GM18519 (cell line): ENCODE results near the gene RARS1.

ENCODE experiments used
- ATAC-seq: cut with Tn5 transposase; IDR thresholded peaks from one replicate; pipeline ENCODE4 v1.9.1; 2021; ENCODE audit warnings: mild to moderate bottlenecking, moderate library complexity; ENCODE audit not compliant: unreplicated experiment, low FRiP score

The RARS1 gene

DNA sequence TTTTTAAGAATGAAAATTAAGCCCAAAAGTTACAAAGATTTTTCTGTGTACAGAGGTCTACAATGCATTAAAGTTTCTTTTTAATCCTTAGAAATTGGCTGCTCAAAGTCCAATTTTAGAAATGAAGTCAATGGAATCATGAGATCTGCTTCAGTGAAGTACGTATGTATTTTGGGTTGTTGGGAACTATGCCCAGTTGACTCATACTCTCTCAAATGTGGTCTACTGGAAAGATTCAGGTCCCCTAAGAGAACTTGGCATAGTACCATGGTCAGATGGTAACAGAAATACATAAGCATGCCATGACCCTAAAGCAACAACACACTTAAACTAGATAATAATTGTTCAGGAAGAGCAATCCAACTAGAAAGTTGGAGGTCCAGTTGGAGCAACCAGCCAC lies 65.9 kb downstream of the RARS1 start:
- ATAC-seq: no peak

DNA sequence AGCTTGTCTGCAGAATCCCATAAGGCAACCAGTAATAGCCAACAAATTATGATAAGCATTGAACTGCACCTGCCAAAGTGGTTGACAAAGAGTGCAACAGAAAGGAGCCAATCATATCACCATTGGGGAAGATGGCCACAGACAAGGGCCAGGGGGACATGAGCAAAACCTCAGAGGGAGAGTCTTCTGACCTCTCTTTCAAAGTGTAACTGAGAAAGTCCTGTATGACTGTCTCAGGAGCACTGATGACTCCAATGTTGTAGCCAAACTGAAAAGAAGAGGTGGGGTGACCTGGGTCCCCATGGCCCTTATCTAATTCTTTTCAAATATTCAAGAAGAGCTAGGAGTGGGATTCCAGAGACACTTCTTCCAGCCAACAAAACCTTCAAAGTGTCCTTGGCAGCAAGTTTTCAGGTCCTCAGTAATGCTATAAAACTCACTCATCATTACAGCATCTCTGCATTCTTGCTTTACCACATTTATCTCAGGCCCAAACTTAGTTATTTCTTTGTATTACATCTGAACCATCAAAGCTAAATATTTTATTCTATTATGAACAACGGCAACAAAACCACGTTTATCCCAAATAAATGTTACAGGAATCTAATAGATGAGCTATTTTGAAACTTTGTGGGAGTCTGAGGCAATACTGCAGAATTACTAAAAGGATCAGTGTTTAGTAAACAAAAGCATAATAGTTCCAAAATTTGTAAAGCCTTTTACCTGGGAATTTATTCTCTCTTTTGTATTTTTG lies 67.3 kb downstream of the RARS1 start:
- ATAC-seq: no peak

DNA sequence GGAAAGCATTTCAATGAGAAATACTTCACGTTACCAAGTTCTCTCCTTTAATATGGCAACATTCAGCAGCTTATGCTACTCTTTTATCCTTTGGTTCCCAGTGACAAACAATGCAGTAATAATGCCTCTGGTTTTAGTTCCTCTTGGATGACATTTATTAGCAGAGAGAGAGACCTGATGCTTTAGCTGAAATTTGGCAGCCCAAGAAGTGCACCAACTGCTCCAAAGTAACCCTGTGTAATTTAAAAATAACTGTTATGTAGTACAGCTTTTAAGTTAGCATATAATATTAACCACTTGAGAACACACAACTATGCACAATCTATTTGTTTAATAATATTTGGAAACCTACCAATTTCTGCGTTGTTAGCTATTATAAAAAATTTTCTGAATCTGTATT lies 71.1 kb downstream of the RARS1 start:
- ATAC-seq: no peak

DNA sequence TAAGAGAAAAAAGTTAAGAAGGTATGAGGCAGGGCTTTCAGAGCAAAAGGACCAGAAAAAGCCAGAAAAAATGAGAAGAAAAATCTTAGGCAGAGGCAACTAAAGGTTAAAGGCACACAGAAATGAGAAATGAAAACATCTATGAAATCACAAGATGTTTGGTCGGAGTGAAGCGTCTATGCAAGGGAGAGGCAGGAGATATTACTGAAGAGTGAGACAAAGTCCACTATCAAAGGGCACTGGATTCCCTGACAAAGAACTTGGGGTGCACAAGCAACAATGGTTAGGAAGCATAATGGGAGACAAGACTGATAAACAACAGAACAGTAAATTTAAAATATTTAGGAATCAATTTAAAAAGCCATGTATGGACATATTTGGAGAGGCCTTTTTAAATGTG lies 76.0 kb downstream of the RARS1 start:
- ATAC-seq: no peak

GRCh38 chr5:168563959-168564358 lies 77.7 kb downstream of the RARS1 start:
- no peak for ATAC-seq

- ATAC-seq: no peak
These were observed 82.5 kb downstream of the RARS1 start for GRCh38 chr5:168568738-168569137.
